COR-L47 (cell line): ENCODE data around the gene SMOC1.

Experiments used
- DNase-seq: peaks from one replicate; lab custom pipeline; 2025; lab: John Stamatoyannopoulos, UW

Gene SMOC1

GRCh38 chr14:69863083-69863482 lies 16.1 kb upstream of the SMOC1 start:
- DNase-seq: no peak

DNA sequence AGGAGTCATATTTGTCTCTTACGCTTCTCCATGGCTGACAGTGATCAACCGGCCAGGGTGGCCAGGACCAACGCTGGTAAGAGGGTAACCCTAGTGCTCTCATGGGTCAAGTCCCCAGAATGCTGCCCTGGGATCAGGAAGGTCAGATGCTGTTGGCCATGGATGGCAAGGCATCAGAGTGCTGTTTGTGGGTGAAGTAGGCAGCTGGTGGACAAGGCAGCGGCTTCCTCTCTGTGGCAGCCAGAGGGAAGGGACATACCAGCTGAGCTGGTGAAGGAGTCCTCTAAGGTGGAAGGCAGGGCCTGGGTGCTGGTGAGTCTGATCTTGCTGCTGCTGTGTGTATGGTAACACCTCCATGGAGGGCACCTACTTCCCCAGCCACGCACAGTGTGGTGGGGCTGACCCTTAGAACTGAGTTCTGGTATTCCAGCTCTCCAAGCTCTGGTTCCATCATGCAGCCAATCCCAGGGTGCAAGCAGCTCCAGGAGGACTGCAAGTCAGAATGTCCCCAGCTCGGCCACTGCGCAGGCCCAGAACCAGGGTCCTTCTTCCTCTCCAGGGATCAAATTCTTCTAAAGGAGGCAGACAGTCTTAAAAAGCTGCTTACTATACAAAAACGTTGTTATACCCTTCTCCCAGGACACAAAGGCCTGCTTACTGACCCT lies 13.4 kb upstream of the SMOC1 start:
- no peak for DNase-seq

DNA sequence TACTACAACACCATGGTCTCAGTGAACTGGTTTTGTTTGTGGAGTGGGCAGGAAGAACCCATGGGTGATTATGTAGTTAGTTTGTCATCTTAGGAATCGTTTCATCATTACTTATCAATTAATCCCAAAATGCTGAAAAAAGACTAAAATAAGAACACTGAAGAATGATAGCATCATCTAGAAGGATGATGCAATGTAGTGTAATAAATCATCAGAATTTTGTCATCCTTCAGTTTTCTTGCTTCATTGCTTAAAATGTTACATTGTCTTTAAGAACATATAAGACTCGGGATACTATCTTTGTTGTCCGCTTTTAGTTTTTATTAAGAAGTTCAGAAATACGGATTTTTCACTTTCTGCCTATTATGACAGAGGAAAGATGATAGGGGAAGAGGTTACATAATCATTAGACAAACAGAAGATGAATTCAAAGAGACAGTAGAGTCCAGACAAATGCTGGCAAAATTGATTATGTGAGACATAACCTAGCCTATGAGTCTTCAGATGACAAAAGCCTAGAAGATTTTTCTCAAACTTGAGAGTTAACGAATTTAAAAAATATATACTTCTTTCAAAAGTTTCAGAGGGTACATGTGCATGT lies 10.8 kb upstream of the SMOC1 start:
- no peak for DNase-seq

- no peak for DNase-seq
These were observed 8.6 kb upstream of the SMOC1 start for GRCh38 chr14:69870613-69871012.

- DNase-seq: no peak
These were observed 5.1 kb upstream of the SMOC1 start for GRCh38 chr14:69873877-69874780.

GRCh38 chr14:69876221-69876847 lies 2.9 kb upstream of the SMOC1 start:
- DNase-seq: no peak

DNA sequence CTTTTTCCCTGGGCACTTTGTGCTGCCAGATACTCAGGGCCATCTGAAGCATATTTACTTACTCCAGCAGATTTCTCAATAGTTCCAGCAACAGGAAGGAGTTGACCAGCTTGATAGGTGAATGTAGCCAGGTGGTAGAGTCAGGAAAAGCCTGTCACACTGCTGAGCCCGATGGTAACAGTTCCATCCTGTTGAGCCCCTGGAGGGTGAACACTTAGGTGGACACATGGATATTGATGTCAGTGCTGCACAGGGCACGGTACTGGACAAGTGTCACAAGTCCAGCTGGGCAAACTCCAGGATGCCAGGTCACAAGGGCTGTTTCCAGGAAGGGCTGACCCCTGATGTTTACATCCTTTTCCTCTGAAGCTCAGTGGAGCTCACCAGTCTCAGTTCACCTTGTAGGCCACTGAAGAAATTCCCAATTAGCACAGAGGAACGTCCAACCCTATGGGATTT lies 2.3 kb upstream of the SMOC1 start:
- no peak for DNase-seq

DNA sequence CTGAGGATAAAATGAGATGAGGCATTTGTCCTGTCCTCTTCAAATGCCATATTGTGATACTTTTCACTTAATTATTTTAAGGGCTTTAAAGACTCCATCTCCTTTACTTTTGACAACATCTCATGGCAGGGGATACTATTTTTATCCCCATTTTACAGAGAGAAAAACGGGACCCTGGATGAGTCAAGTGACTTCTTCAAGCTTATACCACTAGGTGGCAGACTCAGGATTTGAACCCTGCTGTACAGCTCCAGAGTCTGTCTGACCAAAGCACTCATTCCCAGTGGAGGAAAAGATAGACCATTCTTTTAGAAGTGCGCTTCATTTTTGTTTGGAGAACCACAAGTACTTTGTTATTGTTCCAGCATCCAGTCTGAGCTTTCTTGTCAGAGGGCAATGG lies 1.7 kb upstream of the SMOC1 start:
- peak; percentile 54 for DNase-seq

GRCh38 chr14:69878251-69878650 lies 965 bp upstream of the SMOC1 start:
- no peak for DNase-seq

GRCh38 chr14:69880044-69880487 lies 850 bp downstream of the SMOC1 start:
- DNase-seq: peak; percentile 41

DNA sequence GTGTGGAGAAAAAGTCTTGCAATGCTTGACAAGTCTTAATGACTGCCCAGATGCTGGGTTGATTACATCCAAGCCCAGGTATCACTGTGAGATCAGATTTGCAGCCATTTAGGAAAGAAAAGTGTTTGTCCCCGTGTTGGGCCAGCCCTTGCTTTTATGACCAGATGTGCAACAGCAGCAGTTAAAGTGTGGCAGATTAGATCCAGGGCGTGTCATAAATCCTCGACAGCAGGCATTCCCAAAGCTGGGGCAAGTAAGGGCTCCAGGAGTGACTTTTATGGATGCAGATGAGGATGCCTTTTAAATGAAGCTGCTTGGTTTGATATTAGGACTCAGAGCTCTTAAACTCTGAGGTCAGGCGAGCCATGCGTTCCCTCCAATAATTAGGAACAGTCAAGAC lies 1.7 kb downstream of the SMOC1 start:
- DNase-seq: no peak

DNA sequence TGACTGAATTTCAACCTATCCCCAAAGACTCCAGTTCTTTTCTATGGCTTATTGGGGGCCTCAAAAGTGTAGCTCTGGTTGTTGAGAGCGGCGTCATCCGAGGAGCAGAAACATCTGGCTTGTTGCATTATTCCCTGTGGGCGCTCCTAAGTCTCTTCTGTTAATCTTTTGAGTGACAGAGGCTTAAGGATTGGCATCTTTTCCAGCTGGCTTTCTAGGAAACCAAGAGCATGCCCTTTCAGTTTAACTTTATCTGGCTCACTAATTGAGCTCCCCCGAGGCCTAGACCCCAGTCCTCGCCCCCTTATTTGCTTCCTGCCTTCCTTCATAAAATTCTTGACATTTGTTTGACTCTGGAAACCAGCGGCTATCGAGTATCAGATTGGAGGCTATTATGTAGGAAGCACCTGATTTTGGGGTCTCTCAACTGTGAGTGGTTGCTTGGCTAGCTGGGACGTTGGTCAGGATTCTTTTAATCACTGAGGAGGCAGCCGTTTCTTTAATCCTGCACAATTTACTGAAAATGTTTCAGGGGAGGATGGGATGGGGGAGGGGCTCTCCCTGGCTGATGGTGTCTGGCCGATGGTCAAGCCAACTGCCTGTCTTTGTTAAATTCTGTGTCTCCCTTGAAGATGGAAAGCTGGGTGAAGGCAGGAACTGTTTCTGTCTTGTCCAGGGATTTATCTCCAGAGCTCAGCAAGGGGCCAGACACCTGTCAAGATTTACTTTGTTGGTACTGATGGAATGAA lies 3.1 kb downstream of the SMOC1 start:
- no peak for DNase-seq

GRCh38 chr14:69882915-69883314 lies 3.7 kb downstream of the SMOC1 start:
- DNase-seq: no peak

DNA sequence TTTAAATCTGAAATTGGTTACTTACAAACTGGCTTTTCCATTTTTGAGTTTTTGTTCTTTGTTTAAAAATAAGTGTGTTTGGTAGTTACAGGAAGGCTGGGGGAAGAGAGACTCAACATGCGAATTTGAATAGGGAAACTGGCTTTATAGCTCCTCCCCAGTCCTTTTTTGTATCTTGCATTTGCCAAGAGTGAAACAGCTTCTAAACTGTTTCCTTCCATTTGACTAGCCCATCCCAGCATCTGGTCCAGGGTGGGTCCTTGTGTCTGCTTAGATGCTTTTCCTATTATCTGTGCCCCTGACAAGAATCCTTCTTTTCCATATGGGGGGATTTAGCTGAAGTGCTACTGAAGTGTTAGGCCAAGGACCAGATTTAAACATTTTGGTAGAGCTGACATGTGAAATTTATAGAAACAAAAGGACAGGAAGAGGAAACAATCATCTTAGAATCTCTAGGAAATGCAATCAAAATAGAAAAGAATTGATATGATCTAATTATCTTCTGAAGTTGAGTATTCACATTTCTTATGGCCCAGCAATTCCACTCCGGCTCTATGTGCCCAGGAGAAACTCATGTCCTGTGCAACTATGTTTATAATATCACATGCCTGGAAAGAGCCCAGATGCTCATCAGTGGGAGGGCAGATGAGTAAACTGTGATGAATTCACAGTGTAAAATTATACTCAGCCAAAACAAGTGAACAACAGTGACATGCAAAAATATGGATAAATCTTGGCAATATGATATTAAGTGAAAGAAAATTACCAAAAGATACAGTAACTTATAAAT lies 7.4 kb downstream of the SMOC1 start:
- DNase-seq: no peak

DNA sequence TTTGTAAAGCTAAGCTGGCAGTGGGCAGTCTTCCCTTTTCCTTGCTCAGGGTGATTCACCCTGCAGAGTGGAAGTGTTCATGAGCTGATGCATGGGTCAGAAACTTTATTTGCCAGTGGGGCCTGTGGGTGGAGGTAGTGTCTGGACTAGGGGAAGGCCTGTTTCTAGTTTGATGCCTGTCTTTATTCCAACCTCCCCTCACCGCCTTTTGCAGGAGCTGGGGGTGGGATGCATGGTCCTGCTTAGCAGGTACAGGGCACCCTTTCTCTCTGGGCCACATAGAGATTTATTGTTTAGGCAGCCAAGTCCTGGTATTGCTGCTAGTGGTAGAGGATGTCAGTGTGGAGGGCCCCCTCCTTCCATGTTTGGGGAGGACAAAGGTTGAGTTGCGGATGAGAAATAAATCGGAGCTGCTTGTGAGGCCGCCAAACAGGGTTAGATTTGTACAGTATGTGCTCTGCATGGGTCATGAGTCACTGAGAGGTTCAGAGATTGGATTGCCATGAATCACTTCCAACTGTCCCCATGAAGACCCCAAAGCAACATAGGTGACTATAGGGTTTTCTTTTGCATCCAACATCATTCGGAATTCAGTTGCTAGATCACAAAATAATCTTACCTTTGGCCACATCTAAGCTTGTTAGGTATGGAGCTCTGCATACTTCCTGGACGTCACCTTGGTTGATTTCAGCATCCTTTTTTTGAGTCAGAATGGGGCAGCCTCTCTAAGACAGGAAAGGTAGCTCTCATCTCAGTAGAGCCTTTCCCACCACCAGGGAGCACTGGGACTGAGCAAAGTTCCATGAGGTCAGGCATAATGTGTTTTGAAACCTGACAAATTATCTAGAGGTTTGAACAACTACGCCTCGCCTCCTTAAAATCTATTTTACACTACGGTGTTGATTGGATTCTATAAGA lies 8.8 kb downstream of the SMOC1 start:
- no peak for DNase-seq

- DNase-seq: no peak
These were observed 12.2 kb downstream of the SMOC1 start for GRCh38 chr14:69891422-69891821.

DNA sequence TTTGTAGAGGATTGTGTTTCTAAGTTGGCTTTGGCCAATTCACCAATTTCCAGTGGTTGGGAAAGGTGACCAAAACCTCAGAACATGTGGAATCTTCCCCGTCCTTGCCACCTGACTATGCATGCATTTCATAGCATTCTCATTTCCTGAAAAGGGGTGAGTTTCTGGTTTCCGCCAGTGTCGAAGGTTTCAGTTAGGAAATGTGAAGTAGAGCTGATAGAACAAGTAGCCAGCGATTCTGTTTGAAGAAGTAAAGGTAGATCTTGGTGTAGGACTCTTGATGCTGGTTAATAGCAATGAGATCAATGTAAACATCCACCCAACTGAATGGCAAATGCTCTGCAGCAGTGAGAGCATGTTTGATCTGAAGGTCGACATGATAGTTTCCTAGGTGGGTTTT lies 15.9 kb downstream of the SMOC1 start:
- no peak for DNase-seq

- DNase-seq: no peak
These were observed 16.9 kb downstream of the SMOC1 start for GRCh38 chr14:69896080-69896479.

GRCh38 chr14:69896972-69897371 lies 17.8 kb downstream of the SMOC1 start:
- no peak for DNase-seq

DNA sequence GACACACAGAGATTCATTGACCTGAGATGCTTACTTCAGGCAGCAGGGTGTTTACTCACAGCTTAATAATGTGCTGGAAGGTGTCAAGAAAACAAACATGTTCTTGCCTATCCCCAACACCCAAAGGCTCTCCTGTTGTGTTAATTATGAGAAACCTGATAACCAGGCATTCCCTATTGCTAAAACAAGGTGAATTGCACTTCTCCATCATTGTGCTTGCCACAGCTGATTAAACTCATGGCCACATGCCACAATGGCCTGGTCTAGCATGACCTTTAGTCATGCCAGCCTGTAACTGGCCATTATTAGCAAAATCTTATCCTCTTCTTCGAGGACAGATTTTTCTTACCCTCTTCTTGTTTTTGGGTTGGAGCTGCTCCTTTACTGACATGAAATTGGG lies 21.4 kb downstream of the SMOC1 start:
- no peak for DNase-seq
